ENCODE measurements around the gene TLX1.

TLX1 gene

DNA sequence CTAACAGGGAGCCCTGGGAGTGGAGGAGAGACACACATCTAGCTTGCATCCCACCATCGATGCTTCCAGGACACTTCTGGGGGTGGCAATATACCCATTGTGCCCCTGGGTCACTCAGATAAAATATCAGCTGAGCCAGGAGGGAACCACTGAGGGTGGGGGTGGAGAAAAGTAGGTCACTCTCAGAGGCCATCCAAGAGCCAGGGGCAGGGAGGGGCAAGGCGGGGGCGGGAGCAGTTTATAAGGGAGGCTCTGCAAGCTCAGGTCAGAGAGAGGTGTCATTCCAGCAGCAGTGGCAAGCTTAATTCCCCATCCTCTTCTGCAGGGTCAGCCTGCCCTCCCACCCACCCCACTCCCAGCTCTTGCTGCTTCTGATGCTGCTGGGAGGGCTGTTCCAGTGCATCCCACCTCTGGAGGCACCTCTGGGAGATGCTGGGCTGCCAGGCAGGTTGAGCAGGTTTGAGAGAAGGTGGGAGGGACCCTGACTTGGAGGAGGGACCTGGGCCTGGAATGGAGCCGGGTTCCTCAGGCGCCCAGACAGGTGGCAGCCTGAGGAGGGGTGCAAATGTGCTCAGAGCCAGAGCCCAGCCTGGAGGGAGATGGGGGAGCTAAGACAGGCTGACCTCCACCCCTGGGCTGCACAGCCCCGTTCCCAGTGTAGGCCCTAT is 20.1 kb upstream of the TLX1 start:
- no peak for TF ChIP-seq Cebpa-rat (IDR thresholded peaks at IDR 0.05)
- Histone ChIP-seq H4K20me1 (peaks cover 10% of the 10 kb centered on the region; the same call in 1 of the 2 replicates), H3K4me2 (no peak overlapping the region), H3K4me3 (no peak overlapping the region), H3K4me1 (no peaks in the 10 kb centered on the region), H3K9me3 (no peaks in the 10 kb centered on the region), H3K27ac (no peak overlapping the region), H3K36me3 (no peaks in the 10 kb centered on the region), H3K9ac (no peak overlapping the region), H3K27me3 (peaks cover 9% of the 10 kb centered on the region; the same call in 1 of the 2 replicates)

GRCh38 chr10:101111547-101111946 is 19.6 kb upstream of the TLX1 start:
- Histone ChIP-seq H3K9ac (no peak overlapping the region), H3K4me2 (no peak overlapping the region), H3K27ac (no peak overlapping the region), H3K4me1 (no peaks in the 10 kb centered on the region), H3K4me3 (no peak overlapping the region), H4K20me1 (peaks cover 10% of the 10 kb centered on the region; the same call in 1 of the 2 replicates), H3K36me3 (no peaks in the 10 kb centered on the region), H3K9me3 (no peaks in the 10 kb centered on the region), H3K27me3 (peaks cover 14% of the 10 kb centered on the region; the same call in 1 of the 2 replicates)
- no peak for TF ChIP-seq Cebpa-rat (IDR thresholded peaks at IDR 0.05)

DNA sequence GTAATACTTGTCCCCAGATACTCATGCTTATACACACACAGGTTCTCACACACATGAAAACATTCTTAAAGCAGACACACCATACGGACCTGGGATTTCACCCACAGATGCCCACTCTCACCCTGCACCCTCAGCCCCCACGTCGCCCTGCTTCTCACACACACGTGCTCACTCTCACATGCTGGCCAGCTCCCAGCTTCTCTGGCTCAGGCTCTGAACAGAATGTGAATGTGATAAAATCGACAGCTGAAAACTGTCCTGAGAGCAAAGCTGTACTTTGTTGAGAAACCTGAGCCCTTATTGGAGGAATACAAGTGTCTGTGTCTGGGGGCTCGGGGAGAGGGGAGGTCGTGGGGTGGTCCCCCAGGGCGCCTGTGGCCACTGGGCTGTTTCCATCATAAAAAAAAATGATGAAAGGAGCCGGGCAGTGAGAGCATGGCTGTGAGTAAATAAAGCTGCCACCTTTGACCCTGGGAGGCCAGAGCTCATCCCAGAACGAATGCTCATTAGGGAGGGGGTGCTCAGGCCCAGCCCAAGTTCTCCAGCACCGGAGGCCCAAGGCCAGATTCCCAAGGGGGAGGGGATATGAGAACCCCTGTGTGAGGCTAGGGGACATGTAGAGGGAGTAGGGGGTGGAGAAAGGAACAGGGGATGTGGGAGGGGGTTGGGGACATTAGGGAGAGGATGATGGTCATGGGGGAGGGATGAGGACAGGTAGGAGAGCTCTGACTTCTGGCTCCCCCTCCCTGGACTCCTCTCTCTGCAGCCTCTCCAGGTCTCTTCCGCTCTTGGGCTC is 18.1 kb upstream of the TLX1 start:
- Histone ChIP-seq H3K9me3 (no peaks in the 10 kb centered on the region), H4K20me1 (peaks cover 10% of the 10 kb centered on the region; the same call in 1 of the 2 replicates), H3K27ac (no peak overlapping the region), H3K9ac (no peak overlapping the region), H3K4me3 (no peak overlapping the region), H3K27me3 (peaks cover 13% of the 10 kb centered on the region; the same call in 1 of the 2 replicates), H3K4me2 (no peak overlapping the region), H3K4me1 (no peaks in the 10 kb centered on the region), H3K36me3 (no peaks in the 10 kb centered on the region)
- no peak for TF ChIP-seq Cebpa-rat (IDR thresholded peaks at IDR 0.05)

GRCh38 chr10:101113890-101114403 is 17.2 kb upstream of the TLX1 start:
- Histone ChIP-seq H3K27me3 (peaks cover 10% of the 10 kb centered on the region; the same call in 1 of the 2 replicates), H3K9ac (no peak overlapping the region), H3K36me3 (no peaks in the 10 kb centered on the region), H3K4me3 (no peak overlapping the region), H3K9me3 (no peaks in the 10 kb centered on the region), H4K20me1 (peaks cover 10% of the 10 kb centered on the region; the same call in 1 of the 2 replicates), H3K27ac (no peak overlapping the region), H3K4me2 (no peak overlapping the region), H3K4me1 (no peaks in the 10 kb centered on the region)
- no peak for TF ChIP-seq Cebpa-rat (IDR thresholded peaks at IDR 0.05)

DNA sequence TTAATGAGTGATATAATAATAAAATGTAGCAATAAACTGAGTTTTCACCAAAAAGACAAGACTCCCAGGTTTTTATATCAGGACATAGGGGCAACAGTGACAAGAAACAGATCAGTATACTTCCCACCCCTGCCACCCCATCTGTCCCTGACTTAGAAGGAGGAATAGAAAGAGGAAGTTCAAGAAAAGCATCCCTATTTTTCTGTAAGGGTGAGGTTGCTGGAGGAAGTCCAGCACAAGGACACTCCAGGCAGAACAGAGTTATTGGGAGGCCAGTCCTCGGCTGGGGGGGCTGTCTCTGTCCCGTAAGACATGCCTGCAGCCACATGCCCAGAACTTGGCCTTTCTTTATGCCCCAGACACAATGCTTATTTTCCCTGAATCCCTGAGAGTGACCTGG is 16.5 kb upstream of the TLX1 start:
- no peak for TF ChIP-seq Cebpa-rat (IDR thresholded peaks at IDR 0.05)
- Histone ChIP-seq H3K9ac (no peak overlapping the region), H3K36me3 (no peaks in the 10 kb centered on the region), H3K4me1 (no peaks in the 10 kb centered on the region), H3K9me3 (no peaks in the 10 kb centered on the region), H3K4me2 (no peak overlapping the region), H3K4me3 (no peak overlapping the region), H3K27me3 (peaks cover 15% of the 10 kb centered on the region), H3K27ac (no peak overlapping the region), H4K20me1 (peaks cover 10% of the 10 kb centered on the region; the same call in 1 of the 2 replicates)

- Histone ChIP-seq H3K9ac (no peak overlapping the region), H3K4me2 (no peak overlapping the region), H3K27ac (no peak overlapping the region), H3K9me3 (no peaks in the 10 kb centered on the region), H3K27me3 (peaks cover 37% of the 10 kb centered on the region), H3K4me3 (no peak overlapping the region), H3K36me3 (no peaks in the 10 kb centered on the region), H4K20me1 (peaks cover 14% of the 10 kb centered on the region), H3K4me1 (peaks cover 11% of the 10 kb centered on the region)
- TF ChIP-seq Cebpa-rat (IDR thresholded peaks at IDR 0.05): no peak
Measured at GRCh38 chr10:101116754-101117153, 14.3 kb upstream of the TLX1 start.

DNA sequence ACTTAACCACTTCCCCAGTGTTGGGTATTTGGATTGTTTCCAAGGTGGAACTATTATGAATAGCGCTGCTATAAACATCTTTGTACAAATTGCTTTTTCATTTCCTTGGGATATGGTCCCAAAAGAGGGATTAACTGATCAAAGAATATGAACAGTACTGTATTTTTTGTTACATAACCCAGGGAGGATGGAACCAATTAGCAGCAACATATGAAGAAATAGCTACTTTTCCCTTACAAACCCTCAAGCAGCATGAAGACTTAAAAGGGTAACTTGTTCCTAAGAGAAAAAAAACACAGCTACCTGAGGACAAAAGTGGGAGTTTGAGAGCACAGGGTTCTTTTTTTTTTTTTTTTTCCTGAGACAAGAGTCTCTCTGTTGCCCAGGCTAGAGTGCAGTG is 13.1 kb upstream of the TLX1 start:
- no peak for TF ChIP-seq Cebpa-rat (IDR thresholded peaks at IDR 0.05)
- peaks cover 15% of the 10 kb centered on the region for H3K4me1 ChIP-seq
- H3K27ac ChIP-seq: no peak overlapping the region
- H4K20me1 ChIP-seq: peaks cover 27% of the 10 kb centered on the region
- H3K27me3 ChIP-seq: peaks cover 49% of the 10 kb centered on the region
- H3K4me2 ChIP-seq: no peak overlapping the region
- H3K4me3 ChIP-seq: no peak overlapping the region
- no peak overlapping the region for H3K9ac ChIP-seq
- no peaks in the 10 kb centered on the region for H3K9me3 ChIP-seq
- H3K36me3 ChIP-seq: no peaks in the 10 kb centered on the region

DNA sequence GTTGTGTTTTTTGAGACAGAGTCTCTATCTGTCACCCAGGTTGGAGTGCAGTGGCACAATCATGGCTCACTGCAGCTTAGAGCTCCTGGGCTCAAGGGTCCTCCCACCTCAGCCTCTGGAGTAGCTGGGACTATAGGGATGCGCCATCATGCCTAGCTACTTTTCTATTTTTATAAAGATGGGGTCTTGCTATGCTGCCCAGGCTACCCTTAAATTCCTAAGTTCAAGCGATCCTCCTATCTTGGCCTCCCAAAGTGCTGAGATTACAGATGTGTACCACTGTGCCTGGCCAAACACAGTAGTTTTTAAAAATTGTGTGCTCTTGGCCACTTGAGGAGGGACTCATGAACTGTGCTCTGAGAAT is 10.6 kb upstream of the TLX1 start:
- H3K36me3 ChIP-seq: no peaks in the 10 kb centered on the region
- H3K9ac ChIP-seq: no peak overlapping the region
- H3K4me3 ChIP-seq: no peak overlapping the region
- H4K20me1 ChIP-seq: peaks cover 42% of the 10 kb centered on the region
- H3K4me2 ChIP-seq: peak overlapping the region; percentile 83
- no peak overlapping the region for H3K27ac ChIP-seq
- H3K9me3 ChIP-seq: no peaks in the 10 kb centered on the region
- peaks cover 74% of the 10 kb centered on the region for H3K27me3 ChIP-seq
- H3K4me1 ChIP-seq: peaks cover 34% of the 10 kb centered on the region
- TF ChIP-seq Cebpa-rat (IDR thresholded peaks at IDR 0.05): no peak

- no peaks in the 10 kb centered on the region for H3K36me3 ChIP-seq
- H3K4me1 ChIP-seq: peaks cover 34% of the 10 kb centered on the region
- H3K4me2 ChIP-seq: peak overlapping the region; percentile 83
- no peaks in the 10 kb centered on the region for H3K9me3 ChIP-seq
- H3K4me3 ChIP-seq: peak overlapping the region; percentile 49
- no peak overlapping the region for H3K9ac ChIP-seq
- H3K27me3 ChIP-seq: peaks cover 79% of the 10 kb centered on the region
- no peak overlapping the region for H3K27ac ChIP-seq
- TF ChIP-seq Cebpa-rat (IDR thresholded peaks at IDR 0.05): no peak
- peaks cover 48% of the 10 kb centered on the region for H4K20me1 ChIP-seq
Measured at GRCh38 chr10:101120884-101121653, 10.0 kb upstream of the TLX1 start.

Measured in BLaER1 (cell line).